ENCODE data around the gene CCP110. TPM values are rescaled to one million over a fixed set of nuclear protein-coding genes. Genes with fewer than 3 reads are reported as not detected.

CCP110 gene
- total and polyA plus RNA-seq, 2 experiments from 2014 or later = 10.7 to 20.9 TPM

GRCh38 chr16:19481769-19482168, 42.0 kb upstream of the CCP110 start (continued):
- TF ChIP-seq, protein P1, sequence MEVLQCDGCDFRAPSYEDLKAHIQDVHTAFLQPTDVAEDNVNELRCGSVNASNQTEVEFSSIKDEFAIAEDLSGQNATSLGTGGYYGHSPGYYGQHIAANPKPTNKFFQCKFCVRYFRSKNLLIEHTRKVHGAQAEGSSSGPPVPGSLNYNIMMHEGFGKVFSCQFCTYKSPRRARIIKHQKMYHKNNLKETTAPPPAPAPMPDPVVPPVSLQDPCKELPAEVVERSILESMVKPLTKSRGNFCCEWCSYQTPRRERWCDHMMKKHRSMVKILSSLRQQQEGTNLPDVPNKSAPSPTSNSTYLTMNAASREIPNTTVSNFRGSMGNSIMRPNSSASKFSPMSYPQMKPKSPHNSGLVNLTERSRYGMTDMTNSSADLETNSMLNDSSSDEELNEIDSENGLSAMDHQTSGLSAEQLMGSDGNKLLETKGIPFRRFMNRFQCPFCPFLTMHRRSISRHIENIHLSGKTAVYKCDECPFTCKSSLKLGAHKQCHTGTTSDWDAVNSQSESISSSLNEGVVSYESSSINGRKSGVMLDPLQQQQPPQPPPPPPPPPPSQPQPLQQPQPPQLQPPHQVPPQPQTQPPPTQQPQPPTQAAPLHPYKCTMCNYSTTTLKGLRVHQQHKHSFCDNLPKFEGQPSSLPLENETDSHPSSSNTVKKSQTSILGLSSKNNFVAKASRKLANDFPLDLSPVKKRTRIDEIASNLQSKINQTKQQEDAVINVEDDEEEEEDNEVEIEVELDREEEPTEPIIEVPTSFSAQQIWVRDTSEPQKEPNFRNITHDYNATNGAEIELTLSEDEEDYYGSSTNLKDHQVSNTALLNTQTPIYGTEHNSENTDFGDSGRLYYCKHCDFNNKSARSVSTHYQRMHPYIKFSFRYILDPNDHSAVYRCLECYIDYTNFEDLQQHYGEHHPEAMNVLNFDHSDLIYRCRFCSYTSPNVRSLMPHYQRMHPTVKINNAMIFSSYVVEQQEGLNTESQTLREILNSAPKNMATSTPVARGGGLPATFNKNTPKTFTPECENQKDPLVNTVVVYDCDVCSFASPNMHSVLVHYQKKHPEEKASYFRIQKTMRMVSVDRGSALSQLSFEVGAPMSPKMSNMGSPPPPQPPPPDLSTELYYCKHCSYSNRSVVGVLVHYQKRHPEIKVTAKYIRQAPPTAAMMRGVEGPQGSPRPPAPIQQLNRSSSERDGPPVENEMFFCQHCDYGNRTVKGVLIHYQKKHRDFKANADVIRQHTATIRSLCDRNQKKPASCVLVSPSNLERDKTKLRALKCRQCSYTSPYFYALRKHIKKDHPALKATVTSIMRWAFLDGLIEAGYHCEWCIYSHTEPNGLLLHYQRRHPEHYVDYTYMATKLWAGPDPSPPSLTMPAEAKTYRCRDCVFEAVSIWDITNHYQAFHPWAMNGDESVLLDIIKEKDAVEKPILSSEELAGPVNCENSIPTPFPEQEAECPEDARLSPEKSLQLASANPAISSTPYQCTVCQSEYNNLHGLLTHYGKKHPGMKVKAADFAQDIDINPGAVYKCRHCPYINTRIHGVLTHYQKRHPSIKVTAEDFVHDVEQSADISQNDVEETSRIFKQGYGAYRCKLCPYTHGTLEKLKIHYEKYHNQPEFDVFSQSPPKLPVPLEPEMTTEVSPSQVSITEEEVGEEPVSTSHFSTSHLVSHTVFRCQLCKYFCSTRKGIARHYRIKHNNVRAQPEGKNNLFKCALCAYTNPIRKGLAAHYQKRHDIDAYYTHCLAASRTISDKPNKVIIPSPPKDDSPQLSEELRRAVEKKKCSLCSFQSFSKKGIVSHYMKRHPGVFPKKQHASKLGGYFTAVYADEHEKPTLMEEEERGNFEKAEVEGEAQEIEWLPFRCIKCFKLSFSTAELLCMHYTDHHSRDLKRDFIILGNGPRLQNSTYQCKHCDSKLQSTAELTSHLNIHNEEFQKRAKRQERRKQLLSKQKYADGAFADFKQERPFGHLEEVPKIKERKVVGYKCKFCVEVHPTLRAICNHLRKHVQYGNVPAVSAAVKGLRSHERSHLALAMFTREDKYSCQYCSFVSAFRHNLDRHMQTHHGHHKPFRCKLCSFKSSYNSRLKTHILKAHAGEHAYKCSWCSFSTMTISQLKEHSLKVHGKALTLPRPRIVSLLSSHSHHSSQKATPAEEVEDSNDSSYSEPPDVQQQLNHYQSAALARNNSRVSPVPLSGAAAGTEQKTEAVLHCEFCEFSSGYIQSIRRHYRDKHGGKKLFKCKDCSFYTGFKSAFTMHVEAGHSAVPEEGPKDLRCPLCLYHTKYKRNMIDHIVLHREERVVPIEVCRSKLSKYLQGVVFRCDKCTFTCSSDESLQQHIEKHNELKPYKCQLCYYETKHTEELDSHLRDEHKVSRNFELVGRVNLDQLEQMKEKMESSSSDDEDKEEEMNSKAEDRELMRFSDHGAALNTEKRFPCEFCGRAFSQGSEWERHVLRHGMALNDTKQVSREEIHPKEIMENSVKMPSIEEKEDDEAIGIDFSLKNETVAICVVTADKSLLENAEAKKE (CRISPR knock-in tag; IDR thresholded peaks at IDR 0.05) = no peak
- TF ChIP-seq EZH2 (IDR thresholded peaks at IDR 0.05; ENCODE audit: low read depth, unreplicated experiment) = no peak
- TF ChIP-seq POLR2AphosphoS5 (IDR thresholded peaks at IDR 0.05; ENCODE audit: low read depth) = no peak

DNA sequence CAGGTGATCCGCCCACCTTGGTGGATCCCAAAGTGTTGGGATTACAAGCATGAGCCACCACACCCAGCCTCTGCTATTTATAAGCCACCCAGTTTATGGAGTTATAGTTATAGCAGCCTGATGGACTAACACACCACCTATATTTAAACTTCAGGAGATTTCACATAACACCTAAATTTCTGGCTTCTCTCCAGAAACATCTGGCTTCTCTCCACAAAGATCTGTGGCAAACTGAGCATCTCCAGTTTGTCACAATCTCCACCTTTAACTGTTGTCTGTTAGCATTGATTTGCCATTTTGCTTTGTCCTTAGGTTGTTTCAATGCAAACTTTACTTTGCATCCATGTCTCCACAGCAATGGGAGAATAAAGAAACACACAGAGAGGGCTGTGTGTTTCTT, 41.5 kb upstream of the CCP110 start:
- H3K4me3 ChIP-seq = no peak overlapping the region
- no peaks in the 10 kb centered on the region for H3K9me3 Mint-ChIP-seq
- H3F3A ChIP-seq (replicated peaks; ENCODE audit: low read depth) = no peaks in the 10 kb centered on the region
- ATAC-seq = no peak
- H3K36me3 Mint-ChIP-seq (ENCODE audit: low read depth) = peaks cover 7% of the 10 kb centered on the region; the same call in 1 of the 3 replicates
- peaks cover 4% of the 10 kb centered on the region; the same call in 1 of the 3 replicates for H3K4me1 Mint-ChIP-seq
- H3K36me3 ChIP-seq (ENCODE audit: insufficient read depth) = no peaks in the 10 kb centered on the region
- H4K20me1 ChIP-seq (replicated peaks; ENCODE audit: insufficient read depth) = no peaks in the 10 kb centered on the region
- no peaks in the 10 kb centered on the region for H3K27me3 ChIP-seq (ENCODE audit: insufficient read depth)
- 0 out of 2 replicates have a peak, but pooled peaks cover 5% of the 10 kb centered on the region for H3K9me2 ChIP-seq (ENCODE audit: insufficient read depth)
- no peak for DNase-seq (ENCODE audit: low spot score)
- no peak overlapping the region for H3K4me3 Mint-ChIP-seq
- no peaks in the 10 kb centered on the region for H3K79me2 ChIP-seq (replicated peaks; ENCODE audit: insufficient read depth)
- H3K27ac ChIP-seq (ENCODE audit: low read depth) = no peak overlapping the region
- TF ChIP-seq, protein P2, sequence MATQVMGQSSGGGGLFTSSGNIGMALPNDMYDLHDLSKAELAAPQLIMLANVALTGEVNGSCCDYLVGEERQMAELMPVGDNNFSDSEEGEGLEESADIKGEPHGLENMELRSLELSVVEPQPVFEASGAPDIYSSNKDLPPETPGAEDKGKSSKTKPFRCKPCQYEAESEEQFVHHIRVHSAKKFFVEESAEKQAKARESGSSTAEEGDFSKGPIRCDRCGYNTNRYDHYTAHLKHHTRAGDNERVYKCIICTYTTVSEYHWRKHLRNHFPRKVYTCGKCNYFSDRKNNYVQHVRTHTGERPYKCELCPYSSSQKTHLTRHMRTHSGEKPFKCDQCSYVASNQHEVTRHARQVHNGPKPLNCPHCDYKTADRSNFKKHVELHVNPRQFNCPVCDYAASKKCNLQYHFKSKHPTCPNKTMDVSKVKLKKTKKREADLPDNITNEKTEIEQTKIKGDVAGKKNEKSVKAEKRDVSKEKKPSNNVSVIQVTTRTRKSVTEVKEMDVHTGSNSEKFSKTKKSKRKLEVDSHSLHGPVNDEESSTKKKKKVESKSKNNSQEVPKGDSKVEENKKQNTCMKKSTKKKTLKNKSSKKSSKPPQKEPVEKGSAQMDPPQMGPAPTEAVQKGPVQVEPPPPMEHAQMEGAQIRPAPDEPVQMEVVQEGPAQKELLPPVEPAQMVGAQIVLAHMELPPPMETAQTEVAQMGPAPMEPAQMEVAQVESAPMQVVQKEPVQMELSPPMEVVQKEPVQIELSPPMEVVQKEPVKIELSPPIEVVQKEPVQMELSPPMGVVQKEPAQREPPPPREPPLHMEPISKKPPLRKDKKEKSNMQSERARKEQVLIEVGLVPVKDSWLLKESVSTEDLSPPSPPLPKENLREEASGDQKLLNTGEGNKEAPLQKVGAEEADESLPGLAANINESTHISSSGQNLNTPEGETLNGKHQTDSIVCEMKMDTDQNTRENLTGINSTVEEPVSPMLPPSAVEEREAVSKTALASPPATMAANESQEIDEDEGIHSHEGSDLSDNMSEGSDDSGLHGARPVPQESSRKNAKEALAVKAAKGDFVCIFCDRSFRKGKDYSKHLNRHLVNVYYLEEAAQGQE (IDR thresholded peaks at IDR 0.05; ENCODE audit: unreplicated experiment) = no peak
- TF ChIP-seq JUNB (IDR thresholded peaks at IDR 0.05; ENCODE audit: unreplicated experiment) (no peak), STAT1 (IDR thresholded peaks at IDR 0.05; ENCODE audit: unreplicated experiment) (no peak)
- TF ChIP-seq, protein P3, sequence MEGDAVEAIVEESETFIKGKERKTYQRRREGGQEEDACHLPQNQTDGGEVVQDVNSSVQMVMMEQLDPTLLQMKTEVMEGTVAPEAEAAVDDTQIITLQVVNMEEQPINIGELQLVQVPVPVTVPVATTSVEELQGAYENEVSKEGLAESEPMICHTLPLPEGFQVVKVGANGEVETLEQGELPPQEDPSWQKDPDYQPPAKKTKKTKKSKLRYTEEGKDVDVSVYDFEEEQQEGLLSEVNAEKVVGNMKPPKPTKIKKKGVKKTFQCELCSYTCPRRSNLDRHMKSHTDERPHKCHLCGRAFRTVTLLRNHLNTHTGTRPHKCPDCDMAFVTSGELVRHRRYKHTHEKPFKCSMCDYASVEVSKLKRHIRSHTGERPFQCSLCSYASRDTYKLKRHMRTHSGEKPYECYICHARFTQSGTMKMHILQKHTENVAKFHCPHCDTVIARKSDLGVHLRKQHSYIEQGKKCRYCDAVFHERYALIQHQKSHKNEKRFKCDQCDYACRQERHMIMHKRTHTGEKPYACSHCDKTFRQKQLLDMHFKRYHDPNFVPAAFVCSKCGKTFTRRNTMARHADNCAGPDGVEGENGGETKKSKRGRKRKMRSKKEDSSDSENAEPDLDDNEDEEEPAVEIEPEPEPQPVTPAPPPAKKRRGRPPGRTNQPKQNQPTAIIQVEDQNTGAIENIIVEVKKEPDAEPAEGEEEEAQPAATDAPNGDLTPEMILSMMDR (conservative IDR thresholded peaks at IDR 0.05; ENCODE audit: low read depth in 2 of 2) = no peak
- H3K4me2 ChIP-seq = no peak overlapping the region
- peaks cover 2% of the 10 kb centered on the region for H3K27me3 Mint-ChIP-seq (ENCODE audit: insufficient read depth, low read depth, poor library complexity)
- peaks cover 4% of the 10 kb centered on the region; the same call in 1 of the 2 replicates for H3K4me1 ChIP-seq (ENCODE audit: insufficient read depth)
- no peak overlapping the region for H2AFZ ChIP-seq
- H3K27ac Mint-ChIP-seq = no peak overlapping the region

Data from GM23338 (cell line).